ENCODE measurements around the gene SORCS2.

The SORCS2 gene

GRCh38 chr4:7734651-7735260 is 542.4 kb downstream of the SORCS2 start:
- no peak for DNase-seq (ENCODE audit: low spot score)

- DNase-seq (ENCODE audit: low spot score): no peak
Measured at GRCh38 chr4:7735395-7735794, 543.1 kb downstream of the SORCS2 start.

GRCh38 chr4:7735961-7736360 is 543.6 kb downstream of the SORCS2 start:
- DNase-seq (ENCODE audit: low spot score): no peak

- DNase-seq (ENCODE audit: low spot score): no peak
Measured at GRCh38 chr4:7736436-7737267, 544.3 kb downstream of the SORCS2 start.

- no peak for DNase-seq (ENCODE audit: low spot score)
Measured at GRCh38 chr4:7737268-7737645, 544.9 kb downstream of the SORCS2 start.

- DNase-seq (ENCODE audit: low spot score): no peak
Measured at GRCh38 chr4:7737752-7738457, 545.6 kb downstream of the SORCS2 start.

- DNase-seq (ENCODE audit: low spot score): no peak
Measured at GRCh38 chr4:7738458-7739076, 546.2 kb downstream of the SORCS2 start.

GRCh38 chr4:7739077-7739917 is 547.0 kb downstream of the SORCS2 start:
- no peak for DNase-seq (ENCODE audit: low spot score)

- no peak for DNase-seq (ENCODE audit: low spot score)
Measured at GRCh38 chr4:7739918-7740865, 547.9 kb downstream of the SORCS2 start.

- no peak for DNase-seq (ENCODE audit: low spot score)
Measured at GRCh38 chr4:7740866-7741525, 548.7 kb downstream of the SORCS2 start.

GRCh38 chr4:7741946-7742806 is 549.8 kb downstream of the SORCS2 start:
- DNase-seq (ENCODE audit: low spot score): no peak

GRCh38 chr4:7742807-7743280 is 550.5 kb downstream of the SORCS2 start:
- no peak for DNase-seq (ENCODE audit: low spot score)

GRCh38 chr4:7744142-7744804 is 551.9 kb downstream of the SORCS2 start:
- no peak for DNase-seq (ENCODE audit: low spot score)

- DNase-seq (ENCODE audit: low spot score): no peak
Measured at GRCh38 chr4:7745301-7745885, 553.1 kb downstream of the SORCS2 start.

GRCh38 chr4:7746351-7747061 is 554.2 kb downstream of the SORCS2 start:
- no peak for DNase-seq (ENCODE audit: low spot score)

- no peak for DNase-seq (ENCODE audit: low spot score)
Measured at GRCh38 chr4:7747062-7747385, 554.7 kb downstream of the SORCS2 start.

GRCh38 chr4:7747566-7747965 is 555.2 kb downstream of the SORCS2 start:
- DNase-seq (ENCODE audit: low spot score): no peak

Measured in cerebellar cortex (tissue), 1 donor.